Neural crest cell (in vitro differentiated cells): Measurements from ENCODE around the gene CBLN3. TPM values are rescaled to one million over a fixed set of nuclear protein-coding genes. Genes with fewer than 3 reads are reported as not detected.

Experiments used
- DNase-seq: peaks from one replicate; pipeline ENCODE4 v3.0.0; 2021; ENCODE audit warnings: low read depth, mixed read lengths, low spot score
- H3K27ac Mint-ChIP-seq: one replicate; pipeline ENCODE4 v1.8.0; 2021; ENCODE audit warnings: mild to moderate bottlenecking, mixed read lengths; ENCODE audit not compliant: unreplicated experiment
- H3K27me3 Mint-ChIP-seq: 2 replicates; pipeline ENCODE4 v1.8.0; 2021; ENCODE audit warnings: low read depth, mild to moderate bottlenecking, mixed read lengths
- H3K36me3 Mint-ChIP-seq: 2 replicates; pipeline ENCODE4 v1.8.0; 2021; ENCODE audit warnings: low read depth, mild to moderate bottlenecking, mixed read lengths
- H3K4me1 Mint-ChIP-seq: 2 replicates; pipeline ENCODE4 v1.8.0; 2021; ENCODE audit warnings: mixed read lengths
- H3K4me3 Mint-ChIP-seq: one replicate; pipeline ENCODE4 v1.8.0; 2021; ENCODE audit warnings: mild to moderate bottlenecking, mixed read lengths
- H3K9me3 Mint-ChIP-seq: 2 replicates; pipeline ENCODE4 v1.8.0; 2021; ENCODE audit warnings: mixed read lengths
- total RNA-seq: library from RNA; stranded (reverse); gene quantifications from 2 replicates; pipeline ENCODE4 v1.2.1, GENCODE V29; 2021
- TF ChIP-seq, protein P1 (sequence below): fragments of 200-600 bp; sonication (generic); conservative IDR thresholded peaks from 2 replicates; pipeline ENCODE4 v1.5.0; 2021; ENCODE audit warnings: antibody characterized with exemption, mild to moderate bottlenecking

The CBLN3 gene
- total RNA-seq, 1 donor from 2014 or later = 1.0 TPM

DNA sequence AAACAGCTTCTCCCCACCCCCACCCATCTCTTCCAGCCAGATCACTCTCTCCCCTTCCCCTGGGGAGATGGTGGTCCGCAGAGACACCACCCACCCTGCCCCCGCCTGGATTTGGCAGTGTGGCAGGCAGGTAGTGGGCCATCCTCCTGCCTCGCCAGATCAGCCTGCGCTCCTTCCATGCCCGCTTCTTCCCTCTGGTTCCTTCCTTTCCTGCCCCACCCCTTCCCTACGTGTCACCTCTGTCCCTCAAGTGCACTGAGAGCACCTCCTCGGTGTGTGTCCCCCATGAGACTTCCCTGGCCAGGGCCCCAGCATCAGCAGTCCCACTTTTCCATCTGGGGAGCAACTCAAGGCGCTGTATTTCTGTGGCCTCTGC lies 30.0 kb downstream of the CBLN3 start:
- Mint-ChIP-seq H3K4me3 (peak overlapping the region; percentile 83), H3K4me1 (peaks cover 13% of the 10 kb centered on the region), H3K27me3 (no peaks in the 10 kb centered on the region), H3K27ac (no peak overlapping the region), H3K9me3 (no peaks in the 10 kb centered on the region), H3K36me3 (no peaks in the 10 kb centered on the region)
- DNase-seq = no peak
- TF ChIP-seq, protein P1, sequence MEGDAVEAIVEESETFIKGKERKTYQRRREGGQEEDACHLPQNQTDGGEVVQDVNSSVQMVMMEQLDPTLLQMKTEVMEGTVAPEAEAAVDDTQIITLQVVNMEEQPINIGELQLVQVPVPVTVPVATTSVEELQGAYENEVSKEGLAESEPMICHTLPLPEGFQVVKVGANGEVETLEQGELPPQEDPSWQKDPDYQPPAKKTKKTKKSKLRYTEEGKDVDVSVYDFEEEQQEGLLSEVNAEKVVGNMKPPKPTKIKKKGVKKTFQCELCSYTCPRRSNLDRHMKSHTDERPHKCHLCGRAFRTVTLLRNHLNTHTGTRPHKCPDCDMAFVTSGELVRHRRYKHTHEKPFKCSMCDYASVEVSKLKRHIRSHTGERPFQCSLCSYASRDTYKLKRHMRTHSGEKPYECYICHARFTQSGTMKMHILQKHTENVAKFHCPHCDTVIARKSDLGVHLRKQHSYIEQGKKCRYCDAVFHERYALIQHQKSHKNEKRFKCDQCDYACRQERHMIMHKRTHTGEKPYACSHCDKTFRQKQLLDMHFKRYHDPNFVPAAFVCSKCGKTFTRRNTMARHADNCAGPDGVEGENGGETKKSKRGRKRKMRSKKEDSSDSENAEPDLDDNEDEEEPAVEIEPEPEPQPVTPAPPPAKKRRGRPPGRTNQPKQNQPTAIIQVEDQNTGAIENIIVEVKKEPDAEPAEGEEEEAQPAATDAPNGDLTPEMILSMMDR = no peak

DNA sequence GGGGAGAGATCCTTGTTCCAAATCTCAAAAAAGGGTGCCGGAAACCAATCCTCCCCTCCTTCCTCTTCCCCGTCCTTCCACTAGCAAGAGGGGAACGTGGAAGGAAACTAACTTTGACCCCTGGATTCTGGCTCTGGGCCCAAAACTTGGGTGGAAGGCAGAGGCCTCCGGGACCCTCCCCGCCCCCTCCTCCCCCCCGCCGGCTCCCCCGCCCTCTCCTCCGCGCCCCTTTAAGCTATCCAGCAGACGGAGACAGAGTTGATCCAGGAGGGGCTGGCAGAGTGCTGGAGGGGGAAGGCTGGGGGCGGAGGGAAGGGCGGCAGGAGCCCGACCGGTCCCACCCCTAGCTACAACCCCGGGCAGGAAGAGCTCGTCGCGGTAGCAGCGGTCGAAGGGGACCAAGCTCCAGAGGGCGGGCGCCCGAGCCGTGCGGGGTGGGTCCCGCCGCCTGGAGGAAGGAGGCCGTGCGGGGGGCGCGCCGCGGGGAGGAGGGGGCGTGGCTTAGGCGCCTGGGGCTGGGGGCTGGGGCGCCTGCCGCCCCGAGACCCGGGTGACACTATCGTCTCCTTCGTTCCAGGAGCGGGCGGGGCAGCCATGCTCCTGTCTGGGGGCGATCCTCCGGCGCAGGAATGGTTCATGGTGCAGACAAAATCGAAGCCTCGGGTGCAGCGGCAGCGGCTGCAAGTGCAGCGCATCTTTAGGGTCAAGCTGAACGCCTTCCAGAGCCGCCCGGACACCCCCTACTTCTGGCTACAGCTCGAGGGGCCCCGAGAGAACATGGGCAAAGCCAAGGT lies 30.6 kb downstream of the CBLN3 start, which contains the start of gene NYNRIN:
TSS of gene NYNRIN (plus strand) at position 351 of the 794 bp plus-strand sequence. CDS start at position 595, 244 bp downstream.
- Mint-ChIP-seq H3K36me3 (no peaks in the 10 kb centered on the region), H3K4me1 (peaks cover 13% of the 10 kb centered on the region), H3K4me3 (peak within 1 kb of the TSS; percentile 83), H3K27me3 (no peaks in the 10 kb centered on the region), H3K9me3 (no peaks in the 10 kb centered on the region), H3K27ac (no peak within 1 kb of the TSS)
- DNase-seq = peak; percentile 19
- TF ChIP-seq, protein P1 = peak; percentile 19

DNA sequence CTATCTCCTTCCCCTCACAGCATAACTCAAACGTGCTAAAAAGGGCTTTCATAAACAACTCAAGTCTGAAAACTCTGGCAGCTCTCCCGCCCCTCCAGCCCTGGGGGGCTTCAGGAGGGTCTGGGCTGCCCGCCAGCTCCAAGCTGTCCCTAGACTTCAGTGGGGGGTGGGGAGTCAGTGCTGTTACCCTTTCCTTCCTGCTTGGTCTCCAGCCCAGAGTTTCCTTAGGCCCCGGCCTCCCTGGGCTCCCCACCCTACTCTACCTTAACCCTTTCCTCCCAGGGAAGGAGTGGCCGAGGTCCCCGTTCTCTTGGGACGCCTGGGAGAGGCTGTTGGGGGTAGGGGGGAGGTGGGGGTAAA lies 31.2 kb downstream of the CBLN3 start:
- DNase-seq = no peak
- no peaks in the 10 kb centered on the region for H3K36me3 Mint-ChIP-seq
- peaks cover 13% of the 10 kb centered on the region for H3K4me1 Mint-ChIP-seq
- H3K27me3 Mint-ChIP-seq = no peaks in the 10 kb centered on the region
- peak overlapping the region; percentile 63 for H3K4me3 Mint-ChIP-seq
- H3K9me3 Mint-ChIP-seq = no peaks in the 10 kb centered on the region
- TF ChIP-seq, protein P1 = no peak
- H3K27ac Mint-ChIP-seq = no peak overlapping the region

DNA sequence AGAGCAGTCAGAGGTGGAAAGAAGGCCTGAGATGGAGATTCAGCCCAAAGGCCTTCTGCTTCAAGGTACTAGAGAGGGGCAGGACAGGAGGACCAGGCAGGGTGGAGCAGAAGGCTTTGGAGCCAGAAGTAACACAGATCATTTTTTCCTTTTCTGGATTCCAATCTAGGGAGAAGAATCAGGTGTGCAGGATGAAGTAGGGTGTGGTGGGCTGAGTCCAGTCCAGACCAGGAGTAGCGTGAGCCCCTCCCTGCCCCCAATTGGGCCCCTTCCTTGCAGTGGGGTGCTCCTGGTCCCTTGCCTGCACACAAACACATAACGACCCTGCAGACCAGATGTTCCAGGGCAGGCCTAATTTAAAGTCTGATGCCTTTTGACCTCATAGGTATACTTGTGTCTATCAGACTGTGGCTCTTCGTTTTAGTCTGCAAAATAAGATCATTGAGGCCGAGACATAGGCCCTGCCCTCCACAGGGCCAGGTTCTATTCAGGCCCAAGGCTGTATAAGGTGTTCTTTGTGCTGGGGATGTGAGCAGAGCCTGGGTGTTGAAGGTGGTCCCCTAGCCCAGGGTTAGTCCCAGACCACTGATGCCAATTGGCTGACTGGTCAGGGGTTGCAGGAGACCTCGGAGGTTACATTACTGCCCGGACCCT lies 31.7 kb downstream of the CBLN3 start:
- TF ChIP-seq, protein P1 = no peak
- H3K27ac Mint-ChIP-seq = no peak overlapping the region
- no peaks in the 10 kb centered on the region for H3K9me3 Mint-ChIP-seq
- H3K36me3 Mint-ChIP-seq = no peaks in the 10 kb centered on the region
- peaks cover 13% of the 10 kb centered on the region for H3K4me1 Mint-ChIP-seq
- no peak for DNase-seq
- no peaks in the 10 kb centered on the region for H3K27me3 Mint-ChIP-seq
- H3K4me3 Mint-ChIP-seq = peak overlapping the region; percentile 63

DNA sequence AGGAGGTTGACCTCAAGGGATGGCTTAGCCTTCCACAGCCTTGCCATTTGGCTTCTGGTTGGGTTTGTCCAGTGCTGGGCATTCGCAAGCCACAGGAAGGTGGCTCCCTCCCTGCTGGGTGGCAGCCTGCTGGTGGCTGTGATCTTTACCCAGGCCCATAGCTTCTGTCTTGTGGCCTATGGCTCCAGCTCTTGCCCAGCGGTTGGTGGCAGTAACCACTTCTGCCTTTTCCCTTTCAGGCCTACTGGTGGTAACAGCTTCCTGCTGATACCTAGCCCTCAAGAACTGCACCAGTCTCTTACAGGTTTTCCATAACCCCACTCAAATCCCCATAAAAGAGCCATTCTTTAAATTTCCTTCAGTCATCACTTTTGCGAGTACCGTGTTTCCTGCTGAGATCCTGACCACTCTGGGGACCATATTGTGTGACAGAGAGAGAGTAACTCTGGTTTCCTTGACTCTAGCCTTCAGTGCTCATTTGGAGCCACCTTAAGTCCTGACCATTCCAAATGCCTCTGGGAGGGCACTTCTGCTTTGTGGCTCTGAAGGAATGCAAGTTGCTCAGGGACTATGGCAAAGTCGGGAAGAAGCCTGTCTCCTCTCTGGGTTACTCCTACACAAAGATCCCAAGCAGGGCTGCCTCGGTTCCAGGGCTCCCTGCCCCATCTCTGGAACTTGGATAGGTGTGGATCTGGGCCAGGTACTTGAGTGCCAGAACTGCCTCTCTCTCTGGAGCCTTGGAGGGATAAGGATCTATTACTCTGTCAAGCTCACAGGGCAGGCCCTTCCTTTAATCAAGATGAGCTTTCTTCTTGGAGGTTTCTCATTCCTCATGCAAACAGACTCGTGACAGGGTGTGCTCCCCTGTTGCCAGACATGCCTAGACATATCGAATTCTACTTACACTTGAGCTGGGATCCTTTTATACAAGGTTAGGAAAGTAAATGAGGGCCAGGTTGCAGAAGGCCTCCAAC lies 33.6 kb downstream of the CBLN3 start:
- Mint-ChIP-seq H3K9me3 (no peaks in the 10 kb centered on the region), H3K27ac (no peak overlapping the region), H3K36me3 (no peaks in the 10 kb centered on the region), H3K4me3 (no peak overlapping the region), H3K27me3 (peaks cover 9% of the 10 kb centered on the region), H3K4me1 (peaks cover 8% of the 10 kb centered on the region)
- DNase-seq = no peak
- TF ChIP-seq, protein P1 = no peak
